Retinal pigment epithelial cell (primary cell): ENCODE results near the gene MYOG.

ENCODE experiments used
- DNase-seq: peaks from one replicate; pipeline ENCODE4 v3.0.0-alpha.2; 2010; ENCODE audit warnings: low read depth
- H3K4me3 ChIP-seq: 2 replicates; pipeline ENCODE4 v1.5.1; 2011; ENCODE audit warnings: mild to moderate bottlenecking, low read length, control low read depth, moderate library complexity
- TF ChIP-seq, protein P1 (sequence below): conservative IDR thresholded peaks from 2 replicates; pipeline ENCODE4 v1.5.1; 2011; ENCODE audit warnings: low read depth, low read length, control low read depth, inconsistent platforms

MYOG gene

DNA sequence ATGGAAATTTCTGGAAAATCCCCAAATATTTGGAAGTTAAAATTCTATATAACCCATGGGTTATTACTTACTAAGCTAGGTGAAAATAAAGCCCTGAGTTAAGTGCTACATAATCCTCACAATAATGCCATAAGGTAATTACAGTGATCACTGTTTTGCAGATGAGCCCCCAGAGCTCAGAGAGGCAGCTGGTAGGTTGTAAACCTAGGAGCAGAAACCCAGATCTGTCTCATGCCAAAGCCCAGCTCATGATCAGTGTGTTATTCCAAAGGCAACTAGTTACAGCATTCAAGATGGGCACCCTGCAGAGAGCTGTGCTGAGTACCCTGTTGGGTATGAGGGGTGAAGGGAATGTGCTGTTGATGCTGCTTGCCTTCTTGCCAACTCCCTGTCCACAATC lies 10.8 kb upstream of the MYOG start:
- TF ChIP-seq, protein P1, sequence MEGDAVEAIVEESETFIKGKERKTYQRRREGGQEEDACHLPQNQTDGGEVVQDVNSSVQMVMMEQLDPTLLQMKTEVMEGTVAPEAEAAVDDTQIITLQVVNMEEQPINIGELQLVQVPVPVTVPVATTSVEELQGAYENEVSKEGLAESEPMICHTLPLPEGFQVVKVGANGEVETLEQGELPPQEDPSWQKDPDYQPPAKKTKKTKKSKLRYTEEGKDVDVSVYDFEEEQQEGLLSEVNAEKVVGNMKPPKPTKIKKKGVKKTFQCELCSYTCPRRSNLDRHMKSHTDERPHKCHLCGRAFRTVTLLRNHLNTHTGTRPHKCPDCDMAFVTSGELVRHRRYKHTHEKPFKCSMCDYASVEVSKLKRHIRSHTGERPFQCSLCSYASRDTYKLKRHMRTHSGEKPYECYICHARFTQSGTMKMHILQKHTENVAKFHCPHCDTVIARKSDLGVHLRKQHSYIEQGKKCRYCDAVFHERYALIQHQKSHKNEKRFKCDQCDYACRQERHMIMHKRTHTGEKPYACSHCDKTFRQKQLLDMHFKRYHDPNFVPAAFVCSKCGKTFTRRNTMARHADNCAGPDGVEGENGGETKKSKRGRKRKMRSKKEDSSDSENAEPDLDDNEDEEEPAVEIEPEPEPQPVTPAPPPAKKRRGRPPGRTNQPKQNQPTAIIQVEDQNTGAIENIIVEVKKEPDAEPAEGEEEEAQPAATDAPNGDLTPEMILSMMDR: no peak
- H3K4me3 ChIP-seq: no peak overlapping the region
- no peak for DNase-seq

DNA sequence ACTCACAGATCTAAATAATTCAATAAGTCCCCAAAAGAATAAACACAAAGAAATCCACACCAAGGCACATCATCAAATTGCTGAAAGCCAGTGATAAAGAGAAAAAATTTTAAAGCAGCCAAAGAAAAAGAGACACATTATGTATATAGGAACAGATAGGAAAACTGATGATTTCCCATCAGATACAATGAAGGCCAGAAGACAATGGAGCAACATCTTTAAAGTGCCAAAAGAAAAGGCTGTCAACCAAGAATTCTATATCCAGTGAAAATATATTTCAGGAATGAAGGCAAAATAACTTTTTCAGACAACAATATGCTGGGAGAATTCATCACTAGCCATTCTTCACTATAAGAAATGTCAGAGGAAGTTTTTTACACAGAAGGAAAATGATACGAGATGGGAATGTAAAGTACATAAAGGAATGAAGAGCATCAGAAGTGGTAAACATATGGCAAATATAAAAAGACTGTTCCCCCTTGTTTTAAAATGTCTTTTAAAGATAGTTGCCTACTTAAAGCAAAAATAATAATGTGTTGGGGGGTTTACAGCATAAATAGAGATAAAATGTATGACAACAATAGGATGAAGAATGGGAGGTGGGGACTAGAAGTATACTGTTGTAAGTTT lies 9.4 kb upstream of the MYOG start:
- no peak for DNase-seq
- TF ChIP-seq, protein P1: no peak
- H3K4me3 ChIP-seq: no peak overlapping the region

DNA sequence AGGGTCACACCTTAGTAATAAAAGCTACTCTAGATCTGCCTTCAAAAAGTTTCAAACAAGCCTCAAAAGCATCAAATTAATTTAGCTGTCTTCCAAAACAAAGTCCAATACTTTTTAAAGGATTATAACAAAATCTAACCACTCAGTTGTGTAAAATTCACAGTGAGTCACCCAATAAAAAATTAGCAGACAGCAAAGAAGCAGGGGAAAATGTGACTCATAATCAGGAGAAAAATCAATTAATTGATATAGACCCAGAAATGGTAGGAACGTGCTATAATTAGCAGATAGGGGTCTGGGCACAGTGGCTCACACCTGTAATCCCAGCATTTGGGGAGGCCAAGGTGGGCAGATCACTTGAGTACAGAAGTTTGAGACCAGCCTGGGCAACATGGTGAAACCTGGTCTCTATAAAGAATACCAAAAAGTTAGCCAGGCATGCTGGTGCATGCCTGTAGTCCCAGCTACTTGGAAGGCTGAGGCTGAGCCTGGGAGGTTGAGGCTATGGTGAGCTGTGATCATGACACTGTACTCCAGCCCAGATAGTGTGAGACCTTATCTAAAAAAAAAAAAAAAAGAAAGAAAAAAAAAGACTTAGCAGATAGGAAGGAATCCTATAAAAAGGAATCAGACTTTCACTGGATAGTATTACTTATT lies 8.1 kb upstream of the MYOG start:
- no peak overlapping the region for H3K4me3 ChIP-seq
- no peak for DNase-seq
- TF ChIP-seq, protein P1: no peak

DNA sequence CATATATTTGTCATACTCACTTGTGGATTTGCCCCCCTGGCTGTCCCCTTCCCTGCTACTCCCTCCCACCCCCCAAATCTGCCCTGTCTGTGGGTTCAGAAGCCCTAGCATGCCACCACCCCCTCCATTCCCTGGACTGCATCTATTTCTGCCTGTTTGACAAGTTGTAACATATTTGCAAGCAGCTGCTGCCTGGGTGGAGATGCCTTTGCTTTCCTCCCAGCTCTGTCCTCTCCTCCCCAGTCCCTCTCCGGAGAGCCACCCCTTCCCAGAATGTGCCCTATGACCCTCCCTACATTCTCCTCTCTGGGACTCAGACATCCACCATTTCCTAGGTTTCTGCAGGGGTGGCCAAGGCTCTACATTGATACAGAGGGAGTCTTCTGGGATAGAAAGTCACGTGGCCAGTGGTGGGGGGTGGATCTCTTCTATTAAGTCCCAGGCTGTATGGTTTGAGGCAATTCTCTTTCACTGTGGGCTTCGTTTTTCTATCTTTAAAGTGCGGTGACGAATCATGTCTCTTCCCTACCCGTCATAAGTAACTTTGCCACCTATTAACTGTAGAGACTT lies 6.0 kb upstream of the MYOG start:
- TF ChIP-seq, protein P1: no peak
- H3K4me3 ChIP-seq: no peak overlapping the region
- DNase-seq: no peak

DNA sequence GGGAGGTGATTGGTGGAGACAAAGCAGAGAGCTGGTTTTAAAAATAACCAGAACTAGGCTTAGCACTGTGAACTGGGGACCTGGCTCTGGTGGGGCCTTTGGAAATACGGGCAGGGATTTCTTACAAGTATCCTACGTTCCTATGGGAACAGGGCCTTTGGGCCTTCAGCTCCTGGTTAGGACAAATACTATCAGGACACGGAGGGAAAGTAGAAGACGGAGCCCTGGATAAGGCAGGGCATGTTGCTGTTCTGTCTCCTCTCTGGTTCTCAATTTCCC lies 5.3 kb upstream of the MYOG start:
- H3K4me3 ChIP-seq: no peak overlapping the region
- TF ChIP-seq, protein P1: no peak
- DNase-seq: no peak

DNA sequence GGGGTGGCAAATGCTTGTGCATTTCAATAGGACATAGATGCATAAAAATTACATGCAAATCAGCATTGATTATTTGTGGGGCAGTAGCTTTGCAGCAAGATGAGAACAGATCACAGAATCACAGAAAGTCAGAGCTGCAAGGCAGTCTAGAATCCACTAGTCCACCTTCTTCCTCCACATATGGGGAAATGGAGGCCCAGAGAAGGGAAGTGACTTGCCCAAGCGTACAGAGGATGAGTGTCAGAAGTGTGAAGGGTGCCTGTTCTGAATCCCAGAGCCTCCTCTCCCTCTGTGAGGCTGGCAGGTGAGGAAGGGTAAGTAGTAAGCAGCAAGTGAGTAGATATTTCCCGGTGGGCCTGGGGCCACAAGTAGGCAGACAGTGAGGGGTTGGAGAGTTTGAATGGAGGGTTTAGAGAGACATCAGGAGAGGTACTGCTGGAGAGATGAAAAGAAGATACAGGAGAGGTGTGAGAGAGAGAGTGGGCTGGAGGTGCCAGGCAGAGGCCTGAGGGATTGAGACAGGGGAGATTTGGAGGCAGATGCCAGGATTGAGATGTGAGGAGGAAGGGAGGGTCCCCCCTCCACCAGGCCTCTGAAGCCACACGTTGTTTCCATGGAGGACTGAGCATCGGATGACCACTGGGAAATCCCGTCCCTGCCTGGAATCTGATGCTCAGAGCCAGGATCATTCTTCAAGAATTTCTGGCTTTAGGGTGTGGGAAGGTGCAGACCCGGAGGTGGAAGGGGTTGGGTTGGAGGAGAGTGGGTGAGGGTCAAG lies 4.8 kb upstream of the MYOG start:
- DNase-seq: no peak
- H3K4me3 ChIP-seq: no peak overlapping the region

More for the DNA sequence above, 4.8 kb upstream of the MYOG start:
- TF ChIP-seq, protein P1: no peak
